GM18511 (cell line): ENCODE data around the gene ZNF653.
"Not testable (repeated sequence)": the region's sequence is repeated elsewhere in the genome, so short reads cannot be mapped to it uniquely, and the experiment has no call there.

ENCODE experiments used
- ATAC-seq: cut with Tn5 transposase; IDR thresholded peaks from one replicate; pipeline ENCODE4 v1.9.1; 2021; ENCODE audit warnings: mild to moderate bottlenecking, moderate library complexity; ENCODE audit not compliant: unreplicated experiment

Gene ZNF653

DNA sequence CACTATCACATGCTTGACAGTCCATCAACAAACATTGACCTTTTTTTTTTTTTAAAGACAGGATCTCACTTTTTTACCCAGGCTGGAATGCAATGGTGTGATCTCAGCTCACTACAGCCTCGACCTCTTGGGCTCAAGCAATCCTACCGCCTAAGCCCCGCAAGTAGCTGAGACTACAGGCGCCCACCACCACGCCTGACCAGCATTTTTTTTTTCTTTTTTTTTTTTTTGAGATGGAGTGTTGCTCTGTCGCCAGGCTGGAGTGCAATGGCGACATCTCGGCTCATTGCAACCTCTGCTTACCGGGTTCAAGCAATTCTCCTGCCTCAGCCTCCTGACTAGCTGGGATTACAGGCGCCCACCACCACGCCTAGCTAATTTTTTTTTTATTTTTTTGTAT, 46.7 kb downstream of the ZNF653 start:
- not testable (repeated sequence) for ATAC-seq

DNA sequence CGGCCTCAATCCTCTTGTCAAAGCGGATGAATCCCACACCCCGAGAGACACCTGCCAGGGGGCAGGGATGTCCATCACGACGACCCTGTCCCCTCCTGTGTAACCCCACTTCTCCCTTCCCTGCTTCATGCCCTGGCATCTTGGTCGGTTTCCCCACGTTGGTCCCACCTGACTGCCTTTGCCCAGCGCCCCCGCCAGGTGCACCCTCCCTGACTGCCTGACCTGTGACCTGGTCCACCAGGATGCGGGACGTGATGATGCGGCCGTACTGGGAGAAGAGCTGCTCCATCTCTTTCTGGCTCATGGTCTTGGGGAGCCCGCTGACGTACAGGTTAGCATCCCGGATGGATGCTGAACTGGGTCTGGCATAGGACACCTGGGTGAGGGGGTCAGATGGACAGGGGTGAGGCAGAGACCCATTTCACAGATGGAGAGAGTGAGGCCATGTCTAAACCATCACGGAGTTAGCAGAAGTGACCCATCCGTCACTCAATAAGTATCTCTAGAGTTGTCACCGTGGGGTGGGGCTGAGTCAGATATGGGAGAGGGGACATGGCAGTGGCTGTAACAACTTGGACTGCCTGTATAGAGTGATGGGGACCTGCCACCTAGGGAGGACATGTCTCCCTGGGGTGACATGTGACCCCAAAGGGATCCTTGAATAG, 47.3 kb downstream of the ZNF653 start:
- ATAC-seq = no peak

GRCh38 chr19:11457831-11458230, 47.8 kb downstream of the ZNF653 start:
- no peak for ATAC-seq

- no peak for ATAC-seq
Measured at GRCh38 chr19:11457115-11457514, 48.5 kb downstream of the ZNF653 start.

DNA sequence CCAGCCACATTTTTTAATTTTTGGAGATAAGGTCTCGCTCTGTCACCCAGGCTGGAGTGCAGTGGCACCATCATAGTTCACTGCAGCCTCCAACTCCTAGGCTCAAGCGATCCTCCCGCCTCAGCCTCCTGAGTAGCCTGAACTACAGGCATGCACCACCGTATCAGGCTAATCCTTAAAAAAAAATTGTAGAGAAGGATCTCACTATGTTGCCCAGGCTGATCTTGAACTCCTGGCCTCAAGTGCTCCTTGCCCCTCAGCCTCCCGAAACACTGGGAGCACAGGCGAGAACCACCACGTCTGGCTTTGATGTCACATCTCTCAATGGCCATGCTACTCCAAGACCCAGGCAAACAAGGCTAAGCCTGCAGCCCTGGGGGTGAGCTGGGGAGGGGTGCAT, 49.0 kb downstream of the ZNF653 start:
- no peak for ATAC-seq

DNA sequence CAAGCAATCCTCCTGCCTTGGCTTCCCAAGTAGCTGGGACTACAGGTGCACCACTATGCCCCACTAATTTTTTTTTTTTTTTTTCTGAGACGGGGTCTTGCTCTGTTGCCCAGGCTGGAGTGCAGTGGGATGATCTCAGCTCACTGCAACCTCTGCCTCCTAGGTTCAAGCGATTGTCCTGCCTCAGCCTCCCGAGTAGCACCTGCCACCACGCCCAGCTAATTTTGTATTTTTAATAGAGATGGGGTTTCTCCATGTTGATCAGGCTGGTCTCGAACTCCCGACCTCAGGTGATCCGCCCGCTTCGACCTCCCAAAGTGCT, 50.4 kb downstream of the ZNF653 start:
- not testable (repeated sequence) for ATAC-seq

- ATAC-seq = no peak
Measured at GRCh38 chr19:11453468-11454341, 51.9 kb downstream of the ZNF653 start.

DNA sequence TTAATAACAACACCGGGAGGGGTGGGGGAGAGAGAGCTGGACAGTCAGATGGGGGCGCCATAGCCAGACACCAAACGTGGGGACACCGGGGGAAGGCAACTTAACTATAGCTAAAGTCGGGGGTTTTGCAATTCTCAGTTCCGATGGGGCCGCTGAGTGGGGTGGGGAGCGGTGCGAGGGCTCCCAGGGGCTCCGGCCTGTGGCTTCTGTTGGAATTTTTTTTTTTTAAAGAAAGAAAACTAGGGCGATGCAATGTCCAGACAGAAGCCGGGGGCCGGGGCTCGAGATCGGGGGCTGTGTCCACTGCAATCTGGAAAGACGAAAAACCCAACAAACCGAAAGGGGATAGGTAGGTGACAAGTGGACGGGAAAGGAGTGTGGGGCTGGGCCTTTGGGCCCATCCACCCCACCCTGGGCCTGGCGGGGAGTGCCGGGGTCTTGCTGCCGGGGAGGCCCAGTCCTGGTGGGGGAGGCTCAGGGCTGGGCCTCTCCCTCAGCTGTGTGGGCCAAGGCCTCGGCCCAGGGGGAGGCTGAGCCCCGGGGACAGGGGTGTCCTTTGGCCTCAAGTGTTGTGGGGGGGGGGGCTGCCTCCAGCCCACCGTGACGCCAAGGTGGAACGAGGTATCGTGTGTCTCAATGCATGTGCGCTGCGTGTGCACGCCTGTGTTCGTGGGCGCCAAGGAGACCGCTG, 52.9 kb downstream of the ZNF653 start:
- ATAC-seq = no peak

DNA sequence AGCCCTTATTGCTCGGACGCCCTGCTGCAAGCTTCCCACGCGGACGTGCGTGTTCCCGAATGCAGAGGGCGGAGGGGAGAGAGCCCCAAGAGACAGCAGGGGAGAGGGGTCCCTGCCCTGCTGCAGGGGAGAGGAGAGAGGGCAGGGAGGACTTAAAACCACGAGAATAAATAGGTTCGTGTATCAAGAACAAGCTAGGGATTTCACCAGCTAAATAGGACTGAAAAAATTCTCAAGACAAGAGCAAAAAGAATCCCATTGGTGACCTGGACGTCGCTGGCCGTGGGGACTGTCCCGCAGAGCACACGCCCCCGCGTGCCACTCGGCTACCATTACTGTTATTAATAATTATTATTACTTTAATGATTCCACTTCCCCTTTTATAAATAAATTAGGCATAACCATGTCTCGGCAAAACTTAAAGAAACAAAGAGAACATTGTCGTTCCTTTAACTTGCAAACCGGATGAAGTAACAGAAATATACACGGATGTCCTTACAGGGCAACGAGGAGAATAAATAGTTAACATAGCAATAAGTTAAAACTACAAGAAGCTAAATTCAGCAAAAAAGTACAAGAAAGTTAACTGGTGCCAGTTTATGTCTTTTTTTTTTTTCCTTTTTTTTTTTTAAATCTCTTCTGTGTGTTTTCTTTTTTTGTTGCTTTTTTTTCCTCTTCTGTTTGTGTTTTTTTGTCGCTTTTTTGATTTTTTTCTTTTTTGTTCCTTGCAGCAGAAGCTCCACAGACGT, 53.6 kb downstream of the ZNF653 start:
- no peak for ATAC-seq

- no peak for ATAC-seq
Measured at GRCh38 chr19:11451327-11451870, 54.2 kb downstream of the ZNF653 start.

DNA sequence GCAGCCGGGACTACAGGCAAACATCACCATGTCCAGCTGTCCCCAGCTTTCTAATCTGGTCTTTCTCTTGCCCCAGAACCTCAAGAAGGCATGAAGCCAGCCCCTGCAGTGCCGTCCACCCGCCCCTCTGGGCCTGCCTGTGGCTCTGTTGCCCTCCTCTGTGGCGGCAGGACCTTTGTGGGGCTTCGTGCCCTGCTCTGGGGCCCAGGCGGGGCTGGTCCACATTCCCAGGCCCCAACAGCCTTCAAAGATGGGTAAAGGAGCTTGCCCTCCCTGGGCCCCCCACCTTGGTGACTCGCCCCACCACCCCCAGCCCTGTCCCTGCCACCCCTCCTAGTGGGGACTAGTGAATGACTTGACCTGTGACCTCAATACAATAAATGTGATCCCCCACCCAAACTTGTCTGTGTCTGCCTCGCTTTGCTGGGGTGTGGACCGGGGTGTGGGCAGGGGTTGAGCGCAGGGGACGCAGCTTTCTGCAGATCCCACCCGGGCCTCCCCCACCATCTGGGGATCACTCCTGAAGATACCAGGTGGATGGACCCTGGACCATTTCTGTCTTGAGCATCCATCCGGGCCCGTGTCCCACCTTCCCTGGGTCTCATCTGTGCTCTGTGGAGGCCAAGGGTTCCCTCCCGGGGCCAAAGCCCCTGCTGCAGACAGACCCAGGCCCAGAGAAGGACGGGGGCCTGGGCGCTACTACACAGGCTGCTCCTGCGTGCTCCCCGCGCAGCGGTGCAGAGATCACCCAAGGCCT, 54.9 kb downstream of the ZNF653 start:
- ATAC-seq = no peak

- ATAC-seq = no peak
Measured at GRCh38 chr19:11448923-11449554, 56.6 kb downstream of the ZNF653 start.

GRCh38 chr19:11448410-11448809, 57.2 kb downstream of the ZNF653 start:
- no peak for ATAC-seq

DNA sequence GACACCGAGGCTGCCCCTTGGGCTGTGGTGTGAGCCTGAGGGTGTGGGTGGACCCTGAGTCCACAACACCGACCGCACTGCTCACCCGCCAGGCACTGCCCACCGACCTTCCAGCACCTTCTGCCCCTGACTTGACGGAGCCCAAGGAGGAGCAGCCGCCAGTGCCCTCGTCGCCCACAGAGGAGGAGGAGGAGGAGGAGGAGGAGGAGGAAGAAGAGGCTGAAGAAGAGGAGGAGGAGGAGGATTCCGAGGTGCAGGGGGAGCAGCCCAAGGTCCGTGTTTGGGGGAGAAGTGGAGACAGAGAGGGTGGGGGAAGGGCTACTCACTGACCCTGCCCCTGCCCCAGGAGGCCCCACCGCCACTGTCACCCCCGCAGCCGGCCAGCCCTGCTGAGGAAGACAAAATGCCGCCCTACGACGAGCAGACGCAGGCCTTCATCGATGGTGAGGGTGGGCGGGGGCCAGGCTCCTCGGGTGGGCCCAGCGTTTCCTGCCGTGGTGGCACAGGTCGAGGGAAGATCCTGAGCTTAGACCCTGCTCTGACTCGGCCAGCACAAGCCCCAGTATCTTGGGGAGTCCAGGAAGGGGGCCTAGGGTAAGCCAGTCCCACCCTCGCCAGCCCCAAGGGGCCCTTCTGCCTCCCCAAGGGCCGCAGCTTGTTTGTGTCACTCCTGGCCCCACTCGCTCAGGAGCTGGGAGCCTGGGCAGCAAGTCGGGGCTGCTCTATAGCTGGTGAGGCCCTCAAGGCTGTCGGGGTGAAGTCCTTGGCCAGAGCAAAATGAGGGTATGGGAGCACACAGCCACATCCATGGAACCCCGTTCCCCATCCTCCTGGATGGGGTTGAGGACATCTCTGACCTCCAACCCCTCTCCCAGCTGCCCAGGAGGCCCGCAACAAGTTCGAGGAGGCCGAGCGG, 58.0 kb downstream of the ZNF653 start:
- ATAC-seq = no peak

DNA sequence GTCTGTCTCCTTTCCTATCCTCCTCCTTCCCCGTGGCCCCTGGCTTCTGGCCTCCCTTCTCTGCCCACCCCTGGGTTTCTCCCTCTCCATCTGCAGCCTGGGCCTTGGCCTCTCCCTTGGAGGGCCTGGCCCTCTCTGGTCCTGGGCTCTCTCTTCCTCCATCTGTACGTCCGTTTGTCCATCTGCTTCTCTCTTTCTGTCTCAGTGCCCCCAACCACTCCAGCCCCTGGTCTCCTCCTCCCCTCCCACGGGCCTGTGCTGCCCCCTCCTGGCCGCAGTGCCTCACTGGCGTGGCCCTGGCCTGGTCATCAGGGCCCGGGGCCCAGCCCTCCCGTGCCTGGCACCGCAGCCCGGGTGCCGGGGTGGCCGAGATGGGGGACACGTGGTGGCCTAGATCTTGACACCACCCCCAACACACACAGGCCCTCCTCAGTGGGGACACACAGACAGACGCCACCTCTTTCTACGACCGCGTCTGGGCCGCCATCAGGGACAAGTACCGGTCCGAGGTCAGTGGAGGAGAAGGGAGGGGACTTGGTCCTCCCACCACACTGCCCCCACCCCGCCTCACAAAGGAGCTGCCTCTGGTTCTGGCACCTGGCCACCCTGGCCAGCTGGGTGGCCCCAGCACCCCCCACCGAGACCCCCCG, 58.9 kb downstream of the ZNF653 start:
- no peak for ATAC-seq

DNA sequence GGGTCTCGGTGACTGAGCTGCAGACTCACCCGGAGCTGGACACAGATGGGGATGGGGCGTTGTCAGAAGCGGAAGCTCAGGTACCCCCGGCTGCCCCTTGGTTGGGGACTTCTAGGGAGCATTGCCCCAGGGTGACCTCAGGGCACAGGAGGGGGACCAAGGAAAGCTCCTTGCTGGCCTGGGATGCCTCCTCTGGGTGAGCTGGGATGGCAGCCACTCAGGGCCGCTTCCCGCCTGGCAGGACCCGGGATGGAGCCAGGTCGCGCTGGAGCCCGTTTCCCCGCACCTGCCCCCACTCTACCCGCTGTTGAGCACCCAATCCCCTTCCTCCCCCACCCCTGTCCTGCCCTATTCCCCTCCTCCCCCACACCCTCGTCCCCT, 59.4 kb downstream of the ZNF653 start:
- ATAC-seq = no peak

- ATAC-seq = no peak
Measured at GRCh38 chr19:11445141-11445540, 60.5 kb downstream of the ZNF653 start.

GRCh38 chr19:11444059-11444458, 61.6 kb downstream of the ZNF653 start:
- no peak for ATAC-seq
